Right hindlimb (tissue), 1 donor: Measurements from ENCODE around the gene SPATA31A3.
A peak's percentile ranks its signal among the peaks of the same experiment; 100 is the strongest.
"Not testable (repeated sequence)": the region's sequence is repeated elsewhere in the genome, so short reads cannot be mapped to it uniquely, and the experiment has no call there.

Source experiments
- DNase-seq: peaks from one replicate; pipeline ENCODE4 v3.0.0-alpha.2; 2018

Gene SPATA31A3

DNA sequence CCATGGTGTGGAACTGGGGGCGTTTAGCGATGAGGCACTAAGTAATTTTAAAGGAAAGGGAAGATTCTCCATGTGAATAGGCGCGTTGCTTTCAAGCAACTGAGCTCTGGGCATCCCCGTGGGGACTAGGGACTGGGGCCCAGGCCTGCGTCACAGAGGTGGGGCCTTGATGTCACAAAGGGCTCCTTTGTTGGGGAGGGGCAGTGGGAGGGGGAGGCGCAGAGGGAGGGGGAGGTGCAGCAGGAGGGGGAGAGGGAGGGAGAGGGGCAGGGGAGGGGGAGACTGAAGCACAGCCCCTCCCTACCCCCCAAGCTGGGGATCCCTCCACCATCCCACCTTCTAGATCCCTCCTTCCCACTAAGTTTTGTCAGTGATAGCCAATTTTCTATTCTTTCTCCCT is at the start of gene SPATA31A3:
SPATA31A3 (minus strand) TSS at position 101 of the 400 bp plus-strand sequence; CDS start at position 72, 29 bp downstream.
- DNase-seq = not testable (repeated sequence)

DNA sequence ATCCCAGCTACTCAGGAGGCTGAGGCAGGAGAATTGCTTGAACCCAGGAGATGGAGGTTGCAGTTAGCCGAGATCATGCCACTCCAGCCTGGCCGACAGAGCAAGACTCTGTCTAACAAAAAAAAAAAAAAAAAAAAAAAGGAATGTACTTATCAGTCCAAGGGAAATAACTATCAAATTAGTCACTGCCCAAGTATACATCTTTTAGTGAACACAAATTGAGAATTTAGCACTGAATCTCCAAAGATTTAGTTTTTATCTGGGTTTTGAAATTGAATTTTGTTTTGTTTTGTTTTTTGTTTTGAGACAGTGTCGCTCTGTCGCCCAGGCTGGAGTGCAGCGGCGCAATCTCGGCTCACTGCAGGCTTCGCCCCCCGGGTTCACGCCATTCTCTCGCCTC is 39.8 kb downstream of the SPATA31A3 start:
- DNase-seq = not testable (repeated sequence)

DNA sequence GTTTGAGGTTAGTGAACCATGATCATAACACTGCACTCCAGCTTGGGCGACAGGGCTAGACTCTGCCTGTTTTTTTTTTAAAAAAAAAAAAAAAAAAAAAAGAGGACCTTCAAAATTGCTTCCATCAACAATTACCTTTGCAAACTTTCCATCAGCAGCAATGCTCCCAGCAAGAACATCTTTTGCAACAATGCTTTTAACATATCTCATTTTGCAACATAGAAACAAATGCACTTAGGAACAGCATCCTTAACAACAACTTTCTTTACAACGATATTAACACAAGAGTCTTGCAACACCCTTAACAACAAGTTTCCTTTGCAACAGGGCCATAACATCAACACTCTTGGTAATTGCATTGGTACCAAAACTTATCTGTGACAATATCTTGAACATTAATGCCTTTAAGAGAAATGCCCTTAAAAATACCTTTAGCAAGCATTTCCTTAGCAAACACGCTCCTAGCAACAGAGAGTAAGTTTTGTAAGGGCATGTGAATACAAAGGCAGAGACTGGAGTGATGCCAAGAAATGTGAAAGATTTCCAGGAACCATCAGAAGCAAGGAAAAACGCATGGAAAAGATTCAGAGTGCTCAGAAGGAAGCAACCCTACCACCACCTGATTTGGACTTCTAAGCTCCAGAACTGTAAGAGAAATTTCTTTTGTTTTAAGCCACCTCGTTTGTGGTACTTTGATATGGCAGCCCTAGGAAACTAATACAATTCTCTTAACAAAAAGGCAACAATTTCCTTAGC is 49.8 kb downstream of the SPATA31A3 start:
- DNase-seq = peak; percentile 11

DNA sequence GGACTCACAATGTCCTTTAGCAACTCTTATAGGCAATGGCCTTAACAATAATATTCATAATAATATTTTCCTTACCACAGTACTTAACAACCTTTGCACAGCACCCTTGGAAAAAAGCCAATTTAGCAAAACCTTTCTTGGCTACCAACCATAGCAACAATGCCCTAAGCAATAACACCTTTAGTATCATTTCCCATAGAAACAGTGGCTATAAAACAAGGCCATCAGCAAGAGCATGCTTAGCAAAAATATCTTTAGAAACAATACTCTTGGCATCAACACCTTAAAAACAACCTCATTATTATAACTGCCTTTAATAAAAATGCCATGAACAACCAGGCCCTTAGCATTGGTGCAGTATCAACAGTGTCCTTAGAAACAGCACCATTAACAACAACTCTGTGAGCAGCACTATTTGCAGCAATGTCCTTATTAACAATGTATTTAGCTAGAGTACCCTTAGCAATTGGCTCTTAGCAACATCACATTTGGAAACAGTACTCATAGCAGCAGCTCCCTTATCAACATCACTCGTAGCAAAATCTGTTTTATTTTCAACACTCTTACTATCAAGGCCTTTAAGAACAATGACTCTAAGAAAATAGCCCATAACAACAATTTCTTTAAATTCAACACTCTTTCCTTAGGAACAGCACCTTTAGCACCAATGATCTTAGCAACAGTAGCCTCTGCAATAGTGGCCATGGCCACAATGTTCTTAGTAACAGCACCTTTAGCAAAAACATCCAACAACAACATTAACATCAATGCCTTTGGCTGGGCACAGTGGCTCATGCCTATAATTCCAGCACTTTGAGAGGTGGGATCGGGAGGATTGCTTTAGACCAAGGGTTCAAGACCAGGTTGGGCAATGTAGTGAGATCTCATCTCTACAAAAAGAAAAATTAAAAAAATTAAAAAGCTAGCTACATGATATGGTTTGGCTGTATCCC is 52.2 kb downstream of the SPATA31A3 start:
- DNase-seq = not testable (repeated sequence)

DNA sequence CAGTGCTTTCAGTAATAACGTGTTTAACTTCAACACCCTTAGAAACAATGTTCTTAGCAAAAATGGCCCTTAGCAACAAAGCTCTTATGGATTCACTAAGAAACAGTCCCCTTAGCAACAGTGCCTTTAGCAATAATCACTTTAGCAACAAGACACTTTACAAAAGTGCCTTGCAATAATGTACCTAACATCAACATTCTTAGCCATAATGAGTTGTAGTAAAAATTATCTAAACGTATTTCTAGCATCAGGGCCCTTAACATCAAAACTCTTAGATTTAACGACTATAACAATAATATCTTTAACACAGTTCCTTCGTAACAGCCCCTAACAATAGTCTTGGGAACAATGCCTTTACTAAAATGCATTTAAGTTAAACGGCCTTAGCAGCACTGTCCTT is 54.0 kb downstream of the SPATA31A3 start:
- DNase-seq = not testable (repeated sequence)

DNA sequence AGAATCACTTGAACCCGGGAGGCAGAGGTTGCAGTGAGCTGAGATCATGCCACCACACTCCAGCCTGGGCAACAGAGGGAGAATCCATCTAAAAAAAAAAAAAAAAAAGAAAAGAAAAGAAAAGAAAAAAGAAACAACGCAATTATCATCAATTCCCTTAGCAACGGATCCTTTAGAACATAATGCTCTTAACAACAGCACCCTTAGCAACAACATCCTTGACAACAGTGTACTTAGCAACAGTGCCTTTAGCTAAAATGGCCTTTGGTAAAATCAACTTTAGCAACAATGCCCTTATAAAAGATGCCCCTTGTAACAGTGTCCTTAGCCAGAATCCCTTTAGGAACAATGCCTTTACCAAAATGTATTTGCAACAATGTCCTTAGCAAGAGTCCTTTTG is 54.7 kb downstream of the SPATA31A3 start:
- DNase-seq = not testable (repeated sequence)
